Keratinocyte (primary cell): ENCODE measurements around the gene IKBIP.
A peak's percentile ranks its signal among the peaks of the same experiment; 100 is the strongest.

Experiments used
- EZH2 ChIP-seq: IDR thresholded peaks from one replicate; pipeline ENCODE4 v1.6.1; 2012; ENCODE audit warnings: inconsistent platforms, mild to moderate bottlenecking, low read length, moderate library complexity
- TF ChIP-seq, protein P1 (sequence below), 3 experiments: IDR thresholded peaks in 1 of 3; conservative IDR thresholded peaks in 1 of 3; optimal IDR thresholded peaks in 1 of 3; 2 replicates in 2 of 3; 3 replicates in 1 of 3; pipeline versions ENCODE3 to v1.5.1; 2011; ENCODE audit warnings: low read length in 3 of 3, mild to moderate bottlenecking in 3 of 3, moderate library complexity in 2 of 3, control low read depth in 1 of 3, inconsistent platforms in 1 of 3; ENCODE audit not compliant: insufficient read depth in 2 of 3; ENCODE audit errors: extremely low read depth in 1 of 3

DNA sequence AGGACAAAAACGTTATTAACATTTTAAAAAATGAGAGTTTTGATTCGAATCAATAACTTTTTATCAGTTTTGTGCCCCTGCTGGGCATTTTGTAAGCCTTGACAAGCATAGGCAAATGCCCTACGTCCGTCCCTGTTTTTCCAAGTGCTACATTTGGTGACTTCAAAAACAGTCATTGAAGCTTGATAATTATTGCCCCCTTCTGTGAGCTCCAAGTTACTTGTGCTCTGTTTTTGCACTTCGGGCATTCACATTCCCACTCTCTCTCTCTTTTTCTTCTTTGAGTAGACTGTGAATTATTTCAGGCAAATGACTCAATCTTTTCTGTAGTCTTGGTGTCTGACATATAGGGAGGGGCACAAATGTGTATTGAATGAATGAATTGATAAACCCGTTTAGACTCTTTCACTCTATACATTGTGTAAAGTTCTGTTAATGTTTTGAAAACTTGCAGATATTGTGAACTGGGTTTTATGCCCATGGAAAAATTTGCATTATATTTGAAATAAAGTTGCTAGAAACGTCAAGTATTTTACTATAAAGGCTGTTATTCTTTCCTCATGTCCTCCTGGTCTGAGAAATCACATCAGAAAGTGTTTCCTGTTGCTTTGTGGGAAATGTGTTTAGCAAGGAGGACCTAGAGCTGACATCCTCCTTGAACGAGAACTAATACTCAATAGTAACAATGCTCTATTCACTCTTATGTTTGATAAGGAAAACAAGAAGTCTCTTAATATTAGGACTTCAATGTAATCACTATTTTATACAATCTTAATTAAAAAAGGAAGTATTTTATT, 1.9 kb upstream of the IKBIP start:
- TF ChIP-seq, protein P1, sequence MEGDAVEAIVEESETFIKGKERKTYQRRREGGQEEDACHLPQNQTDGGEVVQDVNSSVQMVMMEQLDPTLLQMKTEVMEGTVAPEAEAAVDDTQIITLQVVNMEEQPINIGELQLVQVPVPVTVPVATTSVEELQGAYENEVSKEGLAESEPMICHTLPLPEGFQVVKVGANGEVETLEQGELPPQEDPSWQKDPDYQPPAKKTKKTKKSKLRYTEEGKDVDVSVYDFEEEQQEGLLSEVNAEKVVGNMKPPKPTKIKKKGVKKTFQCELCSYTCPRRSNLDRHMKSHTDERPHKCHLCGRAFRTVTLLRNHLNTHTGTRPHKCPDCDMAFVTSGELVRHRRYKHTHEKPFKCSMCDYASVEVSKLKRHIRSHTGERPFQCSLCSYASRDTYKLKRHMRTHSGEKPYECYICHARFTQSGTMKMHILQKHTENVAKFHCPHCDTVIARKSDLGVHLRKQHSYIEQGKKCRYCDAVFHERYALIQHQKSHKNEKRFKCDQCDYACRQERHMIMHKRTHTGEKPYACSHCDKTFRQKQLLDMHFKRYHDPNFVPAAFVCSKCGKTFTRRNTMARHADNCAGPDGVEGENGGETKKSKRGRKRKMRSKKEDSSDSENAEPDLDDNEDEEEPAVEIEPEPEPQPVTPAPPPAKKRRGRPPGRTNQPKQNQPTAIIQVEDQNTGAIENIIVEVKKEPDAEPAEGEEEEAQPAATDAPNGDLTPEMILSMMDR (optimal IDR thresholded peaks at IDR 0.05 in 1 of 3, IDR thresholded peaks at IDR 0.05 in 1 of 3, conservative IDR thresholded peaks at IDR 0.05 in 1 of 3; ENCODE audit: extremely low read depth in 1 of 3, insufficient read depth in 2 of 3, low read length in 3 of 3): peak in 2 of 3 experiments; percentile 7 to 10
- no peak for TF ChIP-seq EZH2
